ENCODE data around the gene GPC3. TPM values are rescaled to one million over a fixed set of nuclear protein-coding genes. Genes with fewer than 3 reads are reported as not detected.

GPC3 gene
- total RNA-seq, 1 experiment from 2014 or later: 0.24 TPM

DNA sequence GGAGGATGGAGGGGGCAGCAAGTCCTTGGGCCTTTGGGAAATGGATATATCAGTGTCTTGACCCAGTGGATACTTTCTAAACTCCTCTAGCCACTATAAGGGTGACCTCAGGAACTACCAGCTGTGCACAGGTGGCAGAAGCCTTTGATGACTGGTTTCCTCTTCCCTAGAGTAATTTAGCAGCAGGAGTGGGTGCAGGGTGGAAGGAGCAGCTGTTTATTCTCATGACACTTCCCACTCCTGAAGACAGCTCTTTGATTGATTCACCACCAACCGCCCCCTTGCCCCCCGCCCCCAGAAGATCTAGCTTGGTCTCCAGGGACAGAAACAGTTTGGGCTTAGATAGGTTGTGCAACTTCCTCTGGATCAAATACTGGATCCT is 63.0 kb downstream of the GPC3 start:
- H3K27me3 ChIP-seq (replicated peaks; ENCODE audit: insufficient read depth, low read depth, low read length, poor library complexity): no peaks in the 10 kb centered on the region
- intact Hi-C loops (cut with micrococcal nuclease; ENCODE audit: unreplicated experiment): loop anchor here (5.0 kb wide), 1 partner anchor 130 kb away; no protein-coding TSS in a partner anchor
- POLR2A ChIA-PET (ENCODE audit: low non-redundant PET): no interaction called here
- H3K4me1 ChIP-seq (ENCODE audit: insufficient read depth, low read length, poor library complexity, severe bottlenecking): no peaks in the 10 kb centered on the region
- no peaks in the 10 kb centered on the region for H3K9me3 ChIP-seq (ENCODE audit: low read depth, low read length, poor library complexity, severe bottlenecking)
- H3K27ac ChIP-seq (ENCODE audit: low read depth, low read length, poor library complexity, severe bottlenecking): no peak overlapping the region
- BruUV-seq (replicated peaks): no TSS peak
- TF ChIP-seq EZH2 (IDR thresholded peaks at IDR 0.05; ENCODE audit: borderline replicate concordance, low read depth, low read length, poor library complexity, severe bottlenecking): no peak
- TF ChIP-seq, protein P1, sequence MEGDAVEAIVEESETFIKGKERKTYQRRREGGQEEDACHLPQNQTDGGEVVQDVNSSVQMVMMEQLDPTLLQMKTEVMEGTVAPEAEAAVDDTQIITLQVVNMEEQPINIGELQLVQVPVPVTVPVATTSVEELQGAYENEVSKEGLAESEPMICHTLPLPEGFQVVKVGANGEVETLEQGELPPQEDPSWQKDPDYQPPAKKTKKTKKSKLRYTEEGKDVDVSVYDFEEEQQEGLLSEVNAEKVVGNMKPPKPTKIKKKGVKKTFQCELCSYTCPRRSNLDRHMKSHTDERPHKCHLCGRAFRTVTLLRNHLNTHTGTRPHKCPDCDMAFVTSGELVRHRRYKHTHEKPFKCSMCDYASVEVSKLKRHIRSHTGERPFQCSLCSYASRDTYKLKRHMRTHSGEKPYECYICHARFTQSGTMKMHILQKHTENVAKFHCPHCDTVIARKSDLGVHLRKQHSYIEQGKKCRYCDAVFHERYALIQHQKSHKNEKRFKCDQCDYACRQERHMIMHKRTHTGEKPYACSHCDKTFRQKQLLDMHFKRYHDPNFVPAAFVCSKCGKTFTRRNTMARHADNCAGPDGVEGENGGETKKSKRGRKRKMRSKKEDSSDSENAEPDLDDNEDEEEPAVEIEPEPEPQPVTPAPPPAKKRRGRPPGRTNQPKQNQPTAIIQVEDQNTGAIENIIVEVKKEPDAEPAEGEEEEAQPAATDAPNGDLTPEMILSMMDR (conservative IDR thresholded peaks at IDR 0.05; ENCODE audit: low read depth, low read length): no peak
- no peaks in the 10 kb centered on the region for H3K36me3 ChIP-seq (ENCODE audit: insufficient read depth, low read length, poor library complexity, severe bottlenecking)
- no peak for DNase-seq (ENCODE audit: low spot score)
- H3K4me3 ChIP-seq (ENCODE audit: low read depth, low read length, poor library complexity, severe bottlenecking): no peak overlapping the region
- CTCF ChIA-PET: no interaction called here

DNA sequence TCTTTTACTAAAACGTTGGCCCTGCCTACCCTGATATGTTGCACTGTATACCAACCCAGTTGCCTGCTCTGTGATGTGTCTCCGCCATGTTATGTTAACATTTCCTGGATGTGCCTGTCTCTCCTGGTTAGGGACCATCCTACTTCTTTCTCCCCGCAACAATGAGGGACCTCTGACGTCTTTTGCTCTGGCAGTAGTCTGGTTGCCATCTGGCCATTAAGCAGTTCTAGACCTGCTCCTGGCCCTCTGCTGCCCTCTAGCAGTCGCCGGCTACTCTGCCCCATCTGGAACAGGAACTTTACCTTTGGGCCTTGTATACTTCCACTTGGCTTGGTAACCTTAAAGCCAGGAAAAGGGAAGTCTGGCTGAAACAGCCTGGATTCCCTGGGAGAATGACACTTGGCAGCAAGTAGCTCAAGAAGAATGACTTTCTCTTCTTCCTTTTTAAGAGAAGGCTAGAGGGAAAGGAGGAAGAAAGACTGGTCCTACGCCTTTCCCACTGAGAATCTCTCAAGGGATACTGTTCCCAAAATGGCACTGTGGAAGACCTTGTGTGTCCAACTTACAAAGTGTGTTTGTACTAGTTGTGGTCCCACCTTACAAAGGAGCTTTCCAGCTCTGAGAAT is 63.5 kb downstream of the GPC3 start:
- no TSS peak for BruUV-seq (replicated peaks)
- Histone ChIP-seq H3K4me1 (ENCODE audit: insufficient read depth, low read length, poor library complexity, severe bottlenecking) (no peaks in the 10 kb centered on the region), H3K27ac (ENCODE audit: low read depth, low read length, poor library complexity, severe bottlenecking) (no peak overlapping the region), H3K36me3 (ENCODE audit: insufficient read depth, low read length, poor library complexity, severe bottlenecking) (no peaks in the 10 kb centered on the region), H3K27me3 (replicated peaks; ENCODE audit: insufficient read depth, low read depth, low read length, poor library complexity) (no peaks in the 10 kb centered on the region), H3K9me3 (ENCODE audit: low read depth, low read length, poor library complexity, severe bottlenecking) (no peaks in the 10 kb centered on the region), H3K4me3 (ENCODE audit: low read depth, low read length, poor library complexity, severe bottlenecking) (no peak overlapping the region)
- intact Hi-C loops (cut with micrococcal nuclease; ENCODE audit: unreplicated experiment): loop anchor here (5.0 kb wide), 1 partner anchor 130 kb away; no protein-coding TSS in a partner anchor
- peak; percentile 22 for DNase-seq (ENCODE audit: low spot score)
- TF ChIP-seq, protein P1 (conservative IDR thresholded peaks at IDR 0.05; ENCODE audit: low read depth, low read length): peak; percentile 58
- no peak for TF ChIP-seq EZH2 (IDR thresholded peaks at IDR 0.05; ENCODE audit: borderline replicate concordance, low read depth, low read length, poor library complexity, severe bottlenecking)
- POLR2A ChIA-PET (ENCODE audit: low non-redundant PET): no interaction called here
- CTCF ChIA-PET: interaction anchor here (0.7 kb wide), 1 partner anchor 326 kb away, joined by 4 read pairs; no protein-coding TSS in a partner anchor

DNA sequence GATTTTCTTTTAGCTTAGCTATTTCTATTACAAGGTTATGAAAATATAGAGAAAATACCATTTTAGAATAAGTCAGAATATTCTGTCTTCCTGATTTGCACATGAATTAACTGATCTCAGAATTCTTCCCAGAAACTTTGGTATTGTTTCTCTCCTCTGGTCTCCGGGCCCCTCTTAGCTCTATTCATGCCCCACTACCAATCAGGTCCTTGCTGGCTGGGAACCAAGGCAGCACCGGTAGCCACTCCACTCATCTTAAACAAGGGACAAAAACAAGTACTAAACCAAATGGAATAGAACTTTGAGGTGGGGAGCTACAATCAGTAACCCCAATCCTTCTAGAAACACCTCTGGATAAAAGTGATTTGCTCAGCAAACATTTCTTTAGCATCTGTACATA is 64.3 kb downstream of the GPC3 start:
- intact Hi-C loops (cut with micrococcal nuclease; ENCODE audit: unreplicated experiment): loop anchor here (5.0 kb wide), 1 partner anchor 129 kb away; no protein-coding TSS in a partner anchor
- H3K9me3 ChIP-seq (ENCODE audit: low read depth, low read length, poor library complexity, severe bottlenecking): no peaks in the 10 kb centered on the region
- no peak for DNase-seq (ENCODE audit: low spot score)
- no peak for TF ChIP-seq EZH2 (IDR thresholded peaks at IDR 0.05; ENCODE audit: borderline replicate concordance, low read depth, low read length, poor library complexity, severe bottlenecking)
- TF ChIP-seq, protein P1 (conservative IDR thresholded peaks at IDR 0.05; ENCODE audit: low read depth, low read length): no peak
- H3K27me3 ChIP-seq (replicated peaks; ENCODE audit: insufficient read depth, low read depth, low read length, poor library complexity): no peaks in the 10 kb centered on the region
- ChIA-PET POLR2A (ENCODE audit: low non-redundant PET) (no interaction called here), CTCF (interaction anchor here (0.7 kb wide), 1 partner anchor 327 kb away, joined by 4 read pairs; no protein-coding TSS in a partner anchor)
- H3K27ac ChIP-seq (ENCODE audit: low read depth, low read length, poor library complexity, severe bottlenecking): no peak overlapping the region
- no TSS peak for BruUV-seq (replicated peaks)
- H3K36me3 ChIP-seq (ENCODE audit: insufficient read depth, low read length, poor library complexity, severe bottlenecking): no peaks in the 10 kb centered on the region
- H3K4me1 ChIP-seq (ENCODE audit: insufficient read depth, low read length, poor library complexity, severe bottlenecking): no peaks in the 10 kb centered on the region
- no peak overlapping the region for H3K4me3 ChIP-seq (ENCODE audit: low read depth, low read length, poor library complexity, severe bottlenecking)
